GM12878 (cell line): Measurements from ENCODE around the gene WNT5B. TPM values are rescaled to one million over a fixed set of nuclear protein-coding genes. Genes with fewer than 3 reads are reported as not detected.

Source experiments
- ATAC-seq: fragments of 200-7000 bp; cut with Tn5 transposase; 3 replicates; pipeline ENCODE4 v1.9.1; 2020; ENCODE audit warnings: mild to moderate bottlenecking, moderate library complexity
- BruUV-seq: library from RNA; stranded (reverse); fragments of 400-500 nt; replicated peaks from 2 replicates; lab custom pipeline; 2021; lab: Mats Ljungman, UMichigan
- CTCF ChIA-PET: fragments of 300-600 bp; sonication (Branson Sonifier 250); formaldehyde crosslinking; extraction: SDS; loops from one replicate; lab custom pipeline; 2021; ENCODE audit warnings: inconsistent platforms; lab: Yijun Ruan, JAX
- POLR2A ChIA-PET: fragments of 350-600 bp; formaldehyde crosslinking; extraction: SDS; loops from one replicate; lab custom pipeline; 2021; ENCODE audit warnings: inconsistent platforms; lab: Charles Lee
- RAD21 ChIA-PET: fragments of 300-600 bp; sonication (Branson Sonifier 250); formaldehyde crosslinking; loops from one replicate; lab custom pipeline; 2023; ENCODE audit warnings: antibody characterized with exemption; ENCODE audit not compliant: unreplicated experiment; lab: Charles Lee
- SMC1A ChIA-PET: fragments of 300-600 bp; sonication (Branson Sonifier 250); formaldehyde crosslinking; loops from one replicate; lab custom pipeline; 2023; ENCODE audit not compliant: unreplicated experiment, uncharacterized antibody; lab: Charles Lee
- DNase-seq: peaks from one replicate; pipeline ENCODE4 v3.0.0-alpha.2; 2011; ENCODE audit warnings: low read depth, low spot score
- FAIRE-seq: peaks from 3 replicates; lab custom pipeline; 2011; peaks lifted over from hg19 to GRCh38; lab: Jason Lieb, UNC
- H2AFZ ChIP-seq: 2 replicates; pipeline ENCODE4 v1.6.0; 2011; ENCODE audit warnings: low read depth, low read length, control low read depth; ENCODE audit not compliant: control insufficient read depth
- H3K27ac ChIP-seq: 2 replicates; pipeline ENCODE4 v1.5.1; 2011; ENCODE audit warnings: control low read depth; ENCODE audit not compliant: control insufficient read depth, insufficient read depth
- H3K27me3 ChIP-seq, 2 experiments: replicated peaks in 1 of 2; 2 replicates each; pipeline versions ENCODE4 v1.6.0 to v1.6.1; 2011; ENCODE audit warnings: low read length in 1 of 2; ENCODE audit not compliant: control insufficient read depth in 2 of 2, insufficient read depth in 2 of 2
- H3K36me3 ChIP-seq, 2 experiments: 2 replicates each; pipeline ENCODE4 v1.5.1; 2011; ENCODE audit warnings: low read length in 1 of 2; ENCODE audit not compliant: control insufficient read depth in 2 of 2, insufficient read depth in 2 of 2
- H3K4me1 ChIP-seq: 2 replicates; pipeline ENCODE4 v1.6.1; 2011; ENCODE audit warnings: mild to moderate bottlenecking, low read length, moderate library complexity, mixed read lengths; ENCODE audit not compliant: control insufficient read depth, insufficient read depth
- H3K4me2 ChIP-seq: 2 replicates; pipeline ENCODE4 v1.6.0; 2011; ENCODE audit warnings: control low read depth; ENCODE audit not compliant: control insufficient read depth, insufficient read depth
- H3K4me3 ChIP-seq: fragments of 200-600 bp; sonication (generic); 2 replicates; pipeline ENCODE4 v1.5.1; 2016
- H3K79me2 ChIP-seq: 2 replicates; pipeline ENCODE4 v1.6.0; 2011; ENCODE audit warnings: low read length; ENCODE audit not compliant: control insufficient read depth, insufficient read depth
- H3K9ac ChIP-seq: 2 replicates; pipeline ENCODE4 v1.8.0; 2011; ENCODE audit warnings: low read length, control low read depth, mixed read lengths; ENCODE audit not compliant: control insufficient read depth, insufficient read depth
- H3K9me3 ChIP-seq: replicated peaks from 3 replicates; pipeline ENCODE4 v1.5.1; 2011; ENCODE audit warnings: mild to moderate bottlenecking, low read length; ENCODE audit not compliant: control insufficient read depth, insufficient read depth
- H4K20me1 ChIP-seq: 2 replicates; pipeline ENCODE4 v1.6.0; 2011; ENCODE audit not compliant: control insufficient read depth, insufficient read depth
- ASH2L ChIP-seq: fragments of 300-600, 200-600 bp; sonication (generic); IDR thresholded peaks from 2 replicates; pipeline ENCODE4 v1.6.1; 2017; ENCODE audit warnings: low read depth, mild to moderate bottlenecking, borderline replicate concordance
- BHLHE40 ChIP-seq, 2 experiments: fragments of 450-650 bp in 1 of 2; IDR thresholded peaks; 2 replicates each; pipeline ENCODE4 v1.6.1; 2011 to 2017; ENCODE audit warnings: low read depth in 2 of 2, borderline replicate concordance in 1 of 2, improper control_type of control experiment in 1 of 2, low read length in 1 of 2, mild to moderate bottlenecking in 1 of 2
- CBFB ChIP-seq: IDR thresholded peaks from 2 replicates; pipeline ENCODE4 v1.6.1; 2016; ENCODE audit warnings: antibody characterized with exemption, low read depth
- ELK1 ChIP-seq: IDR thresholded peaks from 2 replicates; pipeline ENCODE4 v1.6.1; 2012; ENCODE audit warnings: low read depth, low read length, improper control_type of control experiment
- HDGF ChIP-seq: fragments of 450-650 bp; IDR thresholded peaks from 2 replicates; pipeline ENCODE4 v1.6.1; 2016; ENCODE audit warnings: antibody characterized with exemption
- IRF3 ChIP-seq: fragments of 450-650 bp; IDR thresholded peaks from 2 replicates; pipeline ENCODE4 v1.6.1; 2014; ENCODE audit warnings: mild to moderate bottlenecking
- KLF5 ChIP-seq: fragments of 450-650 bp; IDR thresholded peaks from 2 replicates; pipeline ENCODE4 v1.6.1; 2014; ENCODE audit warnings: mild to moderate bottlenecking; ENCODE audit not compliant: partially characterized antibody
- MYB ChIP-seq: fragments of 150-350 bp; IDR thresholded peaks from 2 replicates; pipeline ENCODE4 v1.6.1; 2014; ENCODE audit warnings: mild to moderate bottlenecking, low read depth, low read length, borderline replicate concordance
- NR2C1 ChIP-seq: fragments of 450-650 bp; IDR thresholded peaks from 2 replicates; pipeline ENCODE4 v1.6.1; 2017; ENCODE audit warnings: antibody characterized with exemption, mild to moderate bottlenecking, moderate library complexity
- PAX8 ChIP-seq: fragments of 450-650 bp; IDR thresholded peaks from 2 replicates; pipeline ENCODE4 v1.6.1; 2017; ENCODE audit warnings: mild to moderate bottlenecking, moderate library complexity
- POLR2AphosphoS2 ChIP-seq: IDR thresholded peaks from 2 replicates; pipeline ENCODE4 v1.6.1; 2011; ENCODE audit warnings: low read depth, mild to moderate bottlenecking, low read length, improper control_type of control experiment, moderate library complexity
- RB1 ChIP-seq: fragments of 450-650 bp; formaldehyde crosslinking; IDR thresholded peaks from 2 replicates; pipeline ENCODE4 v1.6.1; 2017; ENCODE audit warnings: mild to moderate bottlenecking, borderline replicate concordance
- WGBS: methylation state at CpG from one replicate; pipeline ENCODE4 v1.1.6; 2016; ENCODE audit warnings: low lambda C conversion rate; ENCODE audit not compliant: insufficient replicate concordance, insufficient coverage; ENCODE audit errors: missing lambda C conversion rate; 5-methylcytosine and 5-hydroxymethylcytosine counted together
- in situ Hi-C: fragments of 300-500 bp; cut with MboI; formaldehyde crosslinking; loops from 9 replicates; pipeline ENCODE4 v1.14.3; 2018; ENCODE audit warnings: mixed read lengths
- intact Hi-C: fragments of 100-400 bp; cut with micrococcal nuclease; formaldehyde crosslinking; loops from one replicate; pipeline ENCODE4 v1.14.2; 2022; ENCODE audit not compliant: unreplicated experiment
- polyA plus RNA-seq, 11 experiments: library from polyadenylated mRNA; depleted of rRNA in 4 of 11; unstranded in 6 of 11; stranded (reverse) in 5 of 11; fragments of >200 nt; fragmentation: Nextera tagmentation in 4 of 11; fragmentation: Illumina TruSeq in 1 of 11; extraction: Ambion mirVana in 4 of 11; extraction: Trizol in 1 of 11; gene quantifications; 1 replicate in 1 of 11; 2 replicates in 10 of 11; pipeline versions ENCODE4 v1.2.1 to v1.2.3, GENCODE V29; 2011 to 2016; ENCODE audit warnings: inconsistent platforms in 2 of 11, missing spikeins in 2 of 11, low read depth in 1 of 11
- total RNA-seq, 4 experiments: library from RNA; depleted of rRNA in 3 of 4; stranded (reverse); fragments of >200 nt in 3 of 4; fragmentation: Illumina TruSeq in 1 of 4; extraction: Trizol in 1 of 4; gene quantifications; 2 replicates each; pipeline versions ENCODE4 v1.2.1 to v1.2.3, GENCODE V29; 2013 to 2021

The WNT5B gene
- total and polyA plus RNA-seq, 10 of the 15 experiments (the other 5 are each of a cell fraction or from before 2014, with no cell fraction given) = 0.45 to 18.3 (median 5.4) TPM

GRCh38 chr12:1635301-1636095 is 6.5 kb downstream of the WNT5B start:
- 74% methylated on average over 11 of the region's 11 CpGs for WGBS
- no peak overlapping the region for H3K27ac ChIP-seq
- 0 out of 2 replicates have a peak, but pooled peaks cover 3% of the 10 kb centered on the region for H3K4me1 ChIP-seq
- no peaks in the 10 kb centered on the region for H3K9me3 ChIP-seq
- H3K27me3 ChIP-seq = peaks cover 1 to 2% of the 10 kb centered on the region in 2 experiments; a peak in 2 of 4 replicates
- no peak overlapping the region for H3K4me2 ChIP-seq
- H4K20me1 ChIP-seq = no peaks in the 10 kb centered on the region
- no peak for ATAC-seq
- no peak for DNase-seq
- TF ChIP-seq NR2C1 (no peak), RB1 (no peak), BHLHE40 (IDR thresholded peaks at IDR 0.05; ENCODE audit: borderline replicate concordance in 1 of 2, low read depth in 2 of 2, low read length in 1 of 2) (no peak), ASH2L (no peak)
- no peaks in the 10 kb centered on the region for H3K36me3 ChIP-seq
- no peak overlapping the region for H2AFZ ChIP-seq
- in situ Hi-C loops (no loop called here), intact Hi-C loops (no loop called here)
- no TSS peak for BruUV-seq
- H3K9ac ChIP-seq = no peak overlapping the region
- ChIA-PET SMC1A (interaction anchor here (0.5 to 4.7 kb wide), 15 partner anchors 12 to 538 kb away, joined by 3 to 56 read pairs (median 5); no protein-coding TSS in a partner anchor), RAD21 (interaction anchor here (0.9 to 2.5 kb wide), 7 partner anchors 8 to 518 kb away, joined by 3 to 44 read pairs (median 6); no protein-coding TSS in a partner anchor), CTCF (interaction anchor here (0.6 to 7.3 kb wide), 35 partner anchors 9 to 1073 kb away, joined by 3 to 112 read pairs (median 5); no protein-coding TSS in a partner anchor), POLR2A (interaction anchor here (1.0 to 1.5 kb wide), 2 partner anchors 156 to 161 kb away, joined by 3 to 5 read pairs; no protein-coding TSS in a partner anchor)
- no peak for FAIRE-seq
- no peak overlapping the region for H3K4me3 ChIP-seq
- no peaks in the 10 kb centered on the region for H3K79me2 ChIP-seq

DNA sequence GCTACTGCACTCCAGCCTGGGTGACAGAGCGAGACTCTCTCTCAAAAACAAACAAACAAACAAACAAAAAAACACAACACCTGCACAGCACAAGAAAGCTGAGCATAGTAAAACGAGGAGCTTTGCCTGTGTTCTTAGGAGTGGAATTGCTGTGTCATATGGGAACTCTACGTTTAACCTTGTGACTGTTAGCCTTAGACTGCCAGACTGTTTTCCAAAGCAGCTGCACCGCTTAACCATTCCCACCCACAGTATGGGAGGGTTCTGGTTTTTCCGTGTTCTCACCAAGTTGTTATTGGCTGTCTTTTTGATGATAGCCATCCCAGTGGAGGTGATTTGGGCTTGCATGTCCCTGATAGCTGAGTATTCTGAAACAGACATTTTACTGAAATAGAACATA is 9.2 kb downstream of the WNT5B start:
- H3K9ac ChIP-seq = no peak overlapping the region
- DNase-seq = no peak
- no peaks in the 10 kb centered on the region for H3K27me3 ChIP-seq
- H3K9me3 ChIP-seq = no peaks in the 10 kb centered on the region
- BruUV-seq = no TSS peak
- no peak overlapping the region for H2AFZ ChIP-seq
- H3K4me2 ChIP-seq = no peak overlapping the region
- in situ Hi-C loops (no loop called here), intact Hi-C loops (no loop called here)
- ChIA-PET SMC1A (interaction anchor here (0.9 to 1.1 kb wide), 2 partner anchors 153 to 579 kb away, joined by 3 read pairs; no protein-coding TSS in a partner anchor), POLR2A (no interaction called here), RAD21 (interaction anchor here (1.9 kb wide), 1 partner anchor 153 kb away, joined by 7 read pairs; no protein-coding TSS in a partner anchor), CTCF (interaction anchor here (0.7 to 7.3 kb wide), 5 partner anchors 9 to 301 kb away, joined by 3 to 112 read pairs (median 6); partner anchors contain the start of gene WNT5B)
- TF ChIP-seq HDGF = no peak
- no peak for TF ChIP-seq PAX8
- no peak for TF ChIP-seq POLR2AphosphoS2
- TF ChIP-seq MYB = no peak
- TF ChIP-seq IRF3 = no peak
- no peak for TF ChIP-seq ELK1
- no peak for TF ChIP-seq KLF5
- no peak for TF ChIP-seq CBFB
- ATAC-seq = no peak
- 50% methylated on average over 5 of the region's 5 CpGs for WGBS
- H3K27ac ChIP-seq = no peak overlapping the region
- no peak overlapping the region for H3K4me3 ChIP-seq
- no peaks in the 10 kb centered on the region for H3K4me1 ChIP-seq
- H4K20me1 ChIP-seq = no peaks in the 10 kb centered on the region
- no peaks in the 10 kb centered on the region for H3K79me2 ChIP-seq
- no peak for FAIRE-seq
- H3K36me3 ChIP-seq = no peaks in the 10 kb centered on the region
